ENCODE results near the gene STXBP6. TPM values are rescaled to one million over a fixed set of nuclear protein-coding genes. Genes with fewer than 3 reads are reported as not detected.
"Not testable (repeated sequence)": the region's sequence is repeated elsewhere in the genome, so short reads cannot be mapped to it uniquely, and the experiment has no call there.

Gene STXBP6
- total RNA-seq, 1 donor from 2014 or later, result 29.4 TPM

GRCh38 chr14:24803933-24804494 is 245.9 kb downstream of the STXBP6 start:
- no peak overlapping the region for H3K27ac ChIP-seq
- no peaks in the 10 kb centered on the region for H3K9me3 ChIP-seq
- H3K36me3 ChIP-seq, result no peaks in the 10 kb centered on the region
- H3K4me1 ChIP-seq, result no peaks in the 10 kb centered on the region
- TF ChIP-seq CTCF (IDR thresholded peaks at IDR 0.05), result no peak
- no peak overlapping the region for H3K4me3 ChIP-seq
- intact Hi-C loops (cut with DNase I), result loop anchor here (10.0 kb wide), 2 partner anchors 241 to 331 kb away; no protein-coding TSS in a partner anchor
- no peak for DNase-seq
- ATAC-seq, result peak in 1 of 2 donors; percentile 6
- no peaks in the 10 kb centered on the region for H3K27me3 ChIP-seq (ENCODE audit: low read depth)

- intact Hi-C loops (cut with DNase I), result loop anchor here (10.0 kb wide), 2 partner anchors 241 to 331 kb away; no protein-coding TSS in a partner anchor
- not testable (repeated sequence) for H3K9me3 ChIP-seq; DNase-seq; H3K36me3 ChIP-seq; H3K27ac ChIP-seq; H3K4me1 ChIP-seq; ATAC-seq; H3K27me3 ChIP-seq (ENCODE audit: low read depth); H3K4me3 ChIP-seq
These were observed 246.5 kb downstream of the STXBP6 start for GRCh38 chr14:24803426-24803825.

- ATAC-seq (no peak), DNase-seq (no peak)
- no peaks in the 10 kb centered on the region for H3K9me3 ChIP-seq
- H3K27me3 ChIP-seq (ENCODE audit: low read depth), result no peaks in the 10 kb centered on the region
- intact Hi-C loops (cut with DNase I), result loop anchor here (10.0 kb wide), 2 partner anchors 243 to 333 kb away; no protein-coding TSS in a partner anchor
- no peaks in the 10 kb centered on the region for H3K4me1 ChIP-seq
- TF ChIP-seq CTCF (IDR thresholded peaks at IDR 0.05), result no peak
- no peak overlapping the region for H3K4me3 ChIP-seq
- no peak overlapping the region for H3K27ac ChIP-seq
- no peaks in the 10 kb centered on the region for H3K36me3 ChIP-seq
These were observed 247.7 kb downstream of the STXBP6 start for GRCh38 chr14:24802236-24802635.

GRCh38 chr14:24801024-24801423 is 248.9 kb downstream of the STXBP6 start:
- intact Hi-C loops (cut with DNase I), result loop anchor here (10.0 kb wide), 2 partner anchors 244 to 334 kb away; no protein-coding TSS in a partner anchor
- no peak for TF ChIP-seq CTCF (IDR thresholded peaks at IDR 0.05)
- no peaks in the 10 kb centered on the region for H3K27me3 ChIP-seq (ENCODE audit: low read depth)
- H3K4me1 ChIP-seq, result no peaks in the 10 kb centered on the region
- no peak overlapping the region for H3K4me3 ChIP-seq
- H3K9me3 ChIP-seq, result no peaks in the 10 kb centered on the region
- no peaks in the 10 kb centered on the region for H3K36me3 ChIP-seq
- ATAC-seq (no peak), DNase-seq (no peak)
- no peak overlapping the region for H3K27ac ChIP-seq

GRCh38 chr14:24798911-24799462 is 251.0 kb downstream of the STXBP6 start:
- H3K27me3 ChIP-seq (ENCODE audit: low read depth), result no peaks in the 10 kb centered on the region
- intact Hi-C loops (cut with DNase I), result no loop called here
- DNase-seq, result no peak
- H3K27ac ChIP-seq, result no peak overlapping the region
- H3K36me3 ChIP-seq, result no peaks in the 10 kb centered on the region
- no peaks in the 10 kb centered on the region for H3K4me1 ChIP-seq
- no peak for ATAC-seq
- H3K9me3 ChIP-seq, result no peaks in the 10 kb centered on the region
- no peak overlapping the region for H3K4me3 ChIP-seq
- TF ChIP-seq CTCF (IDR thresholded peaks at IDR 0.05), result no peak

GRCh38 chr14:24795406-24795805 is 254.5 kb downstream of the STXBP6 start:
- Histone ChIP-seq H3K36me3 (no peaks in the 10 kb centered on the region), H3K4me3 (no peak overlapping the region), H3K27me3 (ENCODE audit: low read depth) (no peaks in the 10 kb centered on the region), H3K4me1 (no peaks in the 10 kb centered on the region), H3K27ac (no peak overlapping the region), H3K9me3 (no peaks in the 10 kb centered on the region)
- no peak for TF ChIP-seq CTCF (IDR thresholded peaks at IDR 0.05)
- intact Hi-C loops (cut with DNase I), result no loop called here
- DNase-seq (no peak), ATAC-seq (no peak)

Measured in lower lobe of right lung (tissue), 2 donors.